GM12878 (cell line): Measurements from ENCODE around the gene TEX54. TPM values are rescaled to one million over a fixed set of nuclear protein-coding genes. Genes with fewer than 3 reads are reported as not detected.

ENCODE experiments used
- ATAC-seq: fragments of 200-7000 bp; cut with Tn5 transposase; 3 replicates; pipeline ENCODE4 v1.9.1; 2020; ENCODE audit warnings: mild to moderate bottlenecking, moderate library complexity
- BruUV-seq: library from RNA; stranded (reverse); fragments of 400-500 nt; replicated peaks from 2 replicates; lab custom pipeline; 2021; lab: Mats Ljungman, UMichigan
- CTCF ChIA-PET: fragments of 300-600 bp; sonication (Branson Sonifier 250); formaldehyde crosslinking; extraction: SDS; loops from one replicate; lab custom pipeline; 2021; ENCODE audit warnings: inconsistent platforms; lab: Yijun Ruan, JAX
- POLR2A ChIA-PET: fragments of 350-600 bp; formaldehyde crosslinking; extraction: SDS; loops from one replicate; lab custom pipeline; 2021; ENCODE audit warnings: inconsistent platforms; lab: Charles Lee
- RAD21 ChIA-PET: fragments of 300-600 bp; sonication (Branson Sonifier 250); formaldehyde crosslinking; loops from one replicate; lab custom pipeline; 2023; ENCODE audit warnings: antibody characterized with exemption; ENCODE audit not compliant: unreplicated experiment; lab: Charles Lee
- SMC1A ChIA-PET: fragments of 300-600 bp; sonication (Branson Sonifier 250); formaldehyde crosslinking; loops from one replicate; lab custom pipeline; 2023; ENCODE audit not compliant: unreplicated experiment, uncharacterized antibody; lab: Charles Lee
- DNase-seq: peaks from one replicate; pipeline ENCODE4 v3.0.0-alpha.2; 2011; ENCODE audit warnings: low read depth, low spot score
- FAIRE-seq: peaks from 3 replicates; lab custom pipeline; 2011; peaks lifted over from hg19 to GRCh38; lab: Jason Lieb, UNC
- H2AFZ ChIP-seq: 2 replicates; pipeline ENCODE4 v1.6.0; 2011; ENCODE audit warnings: low read depth, low read length, control low read depth; ENCODE audit not compliant: control insufficient read depth
- H3K27ac ChIP-seq: 2 replicates; pipeline ENCODE4 v1.5.1; 2011; ENCODE audit warnings: control low read depth; ENCODE audit not compliant: control insufficient read depth, insufficient read depth
- H3K27me3 ChIP-seq, 2 experiments: replicated peaks in 1 of 2; 2 replicates each; pipeline versions ENCODE4 v1.6.0 to v1.6.1; 2011; ENCODE audit warnings: low read length in 1 of 2; ENCODE audit not compliant: control insufficient read depth in 2 of 2, insufficient read depth in 2 of 2
- H3K36me3 ChIP-seq, 2 experiments: 2 replicates each; pipeline ENCODE4 v1.5.1; 2011; ENCODE audit warnings: low read length in 1 of 2; ENCODE audit not compliant: control insufficient read depth in 2 of 2, insufficient read depth in 2 of 2
- H3K4me1 ChIP-seq: 2 replicates; pipeline ENCODE4 v1.6.1; 2011; ENCODE audit warnings: mild to moderate bottlenecking, low read length, moderate library complexity, mixed read lengths; ENCODE audit not compliant: control insufficient read depth, insufficient read depth
- H3K4me2 ChIP-seq: 2 replicates; pipeline ENCODE4 v1.6.0; 2011; ENCODE audit warnings: control low read depth; ENCODE audit not compliant: control insufficient read depth, insufficient read depth
- H3K4me3 ChIP-seq: fragments of 200-600 bp; sonication (generic); 2 replicates; pipeline ENCODE4 v1.5.1; 2016
- H3K79me2 ChIP-seq: 2 replicates; pipeline ENCODE4 v1.6.0; 2011; ENCODE audit warnings: low read length; ENCODE audit not compliant: control insufficient read depth, insufficient read depth
- H3K9ac ChIP-seq: 2 replicates; pipeline ENCODE4 v1.8.0; 2011; ENCODE audit warnings: low read length, control low read depth, mixed read lengths; ENCODE audit not compliant: control insufficient read depth, insufficient read depth
- H3K9me3 ChIP-seq: replicated peaks from 3 replicates; pipeline ENCODE4 v1.5.1; 2011; ENCODE audit warnings: mild to moderate bottlenecking, low read length; ENCODE audit not compliant: control insufficient read depth, insufficient read depth
- H4K20me1 ChIP-seq: 2 replicates; pipeline ENCODE4 v1.6.0; 2011; ENCODE audit not compliant: control insufficient read depth, insufficient read depth
- E2F4 ChIP-seq: IDR thresholded peaks from 2 replicates; pipeline ENCODE4 v1.6.1; 2012; ENCODE audit warnings: low read depth, low read length, improper control_type of control experiment
- IRF5 ChIP-seq: fragments of 450-650 bp; IDR thresholded peaks from 2 replicates; pipeline ENCODE4 v1.6.1; 2017; ENCODE audit warnings: borderline replicate concordance
- PAX8 ChIP-seq: fragments of 450-650 bp; IDR thresholded peaks from 2 replicates; pipeline ENCODE4 v1.6.1; 2017; ENCODE audit warnings: mild to moderate bottlenecking, moderate library complexity
- PML ChIP-seq: IDR thresholded peaks from 2 replicates; pipeline ENCODE4 v1.6.1; 2012; ENCODE audit warnings: low read length, inconsistent platforms
- RBBP5 ChIP-seq: fragments of 200-600 bp; sonication (generic); conservative IDR thresholded peaks from 2 replicates; pipeline ENCODE4 v1.6.1; 2016
- RCOR1 ChIP-seq: conservative IDR thresholded peaks from 2 replicates; pipeline ENCODE4 v1.6.1; 2012; ENCODE audit warnings: low read depth, low read length, improper control_type of control experiment
- SIN3A ChIP-seq: IDR thresholded peaks from 2 replicates; pipeline ENCODE4 v1.6.1; 2012; ENCODE audit warnings: low read depth, low read length, improper control_type of control experiment
- SREBF2 ChIP-seq: IDR thresholded peaks from 2 replicates; pipeline ENCODE4 v1.6.1; 2012; ENCODE audit warnings: mild to moderate bottlenecking, low read length
- TCF7 ChIP-seq: IDR thresholded peaks from 2 replicates; pipeline ENCODE4 v1.6.1; 2014; ENCODE audit warnings: antibody characterized with exemption, borderline replicate concordance
- ZNF24 ChIP-seq: fragments of 450-650 bp; IDR thresholded peaks from 2 replicates; pipeline ENCODE4 v1.6.1; 2017; ENCODE audit warnings: antibody characterized with exemption, mild to moderate bottlenecking
- WGBS: methylation state at CpG from one replicate; pipeline ENCODE4 v1.1.6; 2016; ENCODE audit warnings: low lambda C conversion rate; ENCODE audit not compliant: insufficient replicate concordance, insufficient coverage; ENCODE audit errors: missing lambda C conversion rate; 5-methylcytosine and 5-hydroxymethylcytosine counted together
- in situ Hi-C: fragments of 300-500 bp; cut with MboI; formaldehyde crosslinking; loops from 9 replicates; pipeline ENCODE4 v1.14.3; 2018; ENCODE audit warnings: mixed read lengths
- intact Hi-C: fragments of 100-400 bp; cut with micrococcal nuclease; formaldehyde crosslinking; loops from one replicate; pipeline ENCODE4 v1.14.2; 2022; ENCODE audit not compliant: unreplicated experiment
- polyA plus RNA-seq, 11 experiments: library from polyadenylated mRNA; depleted of rRNA in 4 of 11; unstranded in 6 of 11; stranded (reverse) in 5 of 11; fragments of >200 nt; fragmentation: Nextera tagmentation in 4 of 11; fragmentation: Illumina TruSeq in 1 of 11; extraction: Ambion mirVana in 4 of 11; extraction: Trizol in 1 of 11; gene quantifications; 1 replicate in 1 of 11; 2 replicates in 10 of 11; pipeline versions ENCODE4 v1.2.1 to v1.2.3, GENCODE V29; 2011 to 2016; ENCODE audit warnings: inconsistent platforms in 2 of 11, missing spikeins in 2 of 11, low read depth in 1 of 11
- total RNA-seq, 4 experiments: library from RNA; depleted of rRNA in 3 of 4; stranded (reverse); fragments of >200 nt in 3 of 4; fragmentation: Illumina TruSeq in 1 of 4; extraction: Trizol in 1 of 4; gene quantifications; 2 replicates each; pipeline versions ENCODE4 v1.2.1 to v1.2.3, GENCODE V29; 2013 to 2021

TEX54 gene
- total and polyA plus RNA-seq, 10 of the 15 experiments (the other 5 are each of a cell fraction or from before 2014, with no cell fraction given): 0.38 to 0.68 (median 0.51) TPM; not detected in 7

- Histone ChIP-seq H3K36me3 (peaks cover 0 to 2% of the 10 kb centered on the region in 2 experiments; a peak in 2 of 4 replicates), H3K27me3 (no peaks in the 10 kb centered on the region), H3K4me3 (no peak overlapping the region), H3K4me2 (no peak overlapping the region), H4K20me1 (no peaks in the 10 kb centered on the region), H2AFZ (no peak overlapping the region), H3K27ac (no peak overlapping the region), H3K9ac (no peak overlapping the region), H3K79me2 (no peaks in the 10 kb centered on the region), H3K4me1 (no peaks in the 10 kb centered on the region), H3K9me3 (no peaks in the 10 kb centered on the region)
- ChIA-PET CTCF (interaction anchor here (0.7 to 1.8 kb wide), 5 partner anchors 11 to 59 kb away, joined by 3 to 4 read pairs (median 4); no protein-coding TSS in a partner anchor), POLR2A (interaction anchor here (0.6 to 1.7 kb wide), 9 partner anchors 9 to 1439 kb away, joined by 3 to 17 read pairs (median 3); partner anchors contain the start of genes NXF1, STX5 and ZBTB3), RAD21 (interaction anchor here (0.6 to 0.7 kb wide), 2 partner anchors 15 to 89 kb away, joined by 3 read pairs; partner anchors contain the start of gene STX5), SMC1A (interaction anchor here (0.7 to 2.2 kb wide), 9 partner anchors 10 to 86 kb away, joined by 3 to 10 read pairs (median 3); partner anchors contain the start of genes NXF1 and STX5)
- ATAC-seq: no peak
- intact Hi-C loops: no loop called here
- in situ Hi-C loops: no loop called here
- BruUV-seq: no TSS peak
- WGBS: 91% methylated on average over 8 of the region's 8 CpGs
- no peak for FAIRE-seq
- TF ChIP-seq ZNF24 (no peak), SREBF2 (no peak), IRF5 (no peak), RBBP5 (no peak), PAX8 (no peak)
- DNase-seq: no peak
Measured at GRCh38 chr11:62816557-62816956, 16.1 kb downstream of the TEX54 start.

- H3K9me3 ChIP-seq: no peaks in the 10 kb centered on the region
- TF ChIP-seq E2F4: no peak
- no peak for TF ChIP-seq RCOR1
- no peak for TF ChIP-seq SIN3A
- no peak for TF ChIP-seq PAX8
- no peak for TF ChIP-seq PML
- no peak for TF ChIP-seq TCF7
- ChIA-PET CTCF (interaction anchor here (0.9 kb wide), 1 partner anchor 25 kb away, joined by 3 read pairs; the partner anchor contains the start of gene TMEM179B), RAD21 (no interaction called here), SMC1A (no interaction called here), POLR2A (interaction anchor here (0.6 to 1.0 kb wide), 4 partner anchors 8 to 137 kb away, joined by 3 read pairs; no protein-coding TSS in a partner anchor)
- no peak overlapping the region for H3K4me2 ChIP-seq
- intact Hi-C loops: no loop called here
- ATAC-seq: no peak
- no peak overlapping the region for H3K4me3 ChIP-seq
- no peak overlapping the region for H3K27ac ChIP-seq
- H4K20me1 ChIP-seq: no peaks in the 10 kb centered on the region
- H3K79me2 ChIP-seq: no peaks in the 10 kb centered on the region
- BruUV-seq: no TSS peak
- peaks cover 4% of the 10 kb centered on the region for H3K4me1 ChIP-seq
- H3K9ac ChIP-seq: no peak overlapping the region
- no peak for DNase-seq
- H3K27me3 ChIP-seq: no peaks in the 10 kb centered on the region
- 92% methylated on average over 2 of the region's 2 CpGs for WGBS
- no peak for FAIRE-seq
- no peak overlapping the region for H2AFZ ChIP-seq
- in situ Hi-C loops: no loop called here
- H3K36me3 ChIP-seq: no peaks in the 10 kb centered on the region
Measured at GRCh38 chr11:62811659-62812058, 21.0 kb downstream of the TEX54 start.
